HS-5 (cell line): ENCODE data around the gene KCNJ3.
"Not testable (repeated sequence)": the region's sequence is repeated elsewhere in the genome, so short reads cannot be mapped to it uniquely, and the experiment has no call there.

Source experiments
- DNase-seq: peaks from one replicate; pipeline ENCODE4 v3.0.0-alpha.2; 2012; ENCODE audit warnings: low read depth

The KCNJ3 gene

GRCh38 chr2:154846842-154847241, 148.3 kb downstream of the KCNJ3 start:
- no peak for DNase-seq

DNA sequence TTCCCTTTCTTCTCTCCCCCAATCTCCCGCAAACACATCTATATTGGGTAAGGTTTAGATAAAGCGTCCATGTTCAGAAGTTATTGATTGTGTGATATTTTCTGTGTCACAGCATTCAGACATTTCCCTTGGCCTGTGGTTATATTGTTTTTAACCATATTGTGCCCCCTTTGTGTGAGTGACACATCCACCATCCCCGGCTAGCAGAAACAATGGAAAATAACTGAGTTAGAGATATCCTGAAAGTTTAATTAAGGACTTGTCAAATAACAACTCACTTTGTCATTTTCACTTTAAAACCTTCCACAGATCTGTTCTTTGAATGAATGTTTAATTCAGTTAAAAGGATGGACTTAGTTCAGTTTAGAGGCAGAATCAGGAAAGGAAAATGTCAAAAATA, 151.0 kb downstream of the KCNJ3 start:
- DNase-seq, result no peak

DNA sequence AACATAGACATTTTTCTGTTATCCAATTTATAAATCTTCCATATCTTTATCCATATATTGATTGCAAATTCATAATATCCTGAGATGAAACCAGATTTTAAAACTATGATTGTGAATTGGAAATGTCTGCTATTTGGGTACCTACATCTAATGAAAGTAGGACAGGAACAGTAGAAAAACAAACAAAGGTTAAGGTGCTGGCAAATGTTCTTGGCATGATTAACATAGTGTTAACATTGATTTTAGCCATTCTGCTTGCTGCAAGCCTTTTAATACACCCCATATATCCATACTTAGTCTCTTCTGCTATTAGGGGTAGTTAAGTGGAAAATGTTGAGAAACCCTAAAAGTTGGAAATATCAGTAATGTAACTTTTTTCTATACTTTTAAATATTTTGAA, 152.0 kb downstream of the KCNJ3 start:
- DNase-seq, result no peak

GRCh38 chr2:154855138-154855537, 156.6 kb downstream of the KCNJ3 start:
- no peak for DNase-seq

DNA sequence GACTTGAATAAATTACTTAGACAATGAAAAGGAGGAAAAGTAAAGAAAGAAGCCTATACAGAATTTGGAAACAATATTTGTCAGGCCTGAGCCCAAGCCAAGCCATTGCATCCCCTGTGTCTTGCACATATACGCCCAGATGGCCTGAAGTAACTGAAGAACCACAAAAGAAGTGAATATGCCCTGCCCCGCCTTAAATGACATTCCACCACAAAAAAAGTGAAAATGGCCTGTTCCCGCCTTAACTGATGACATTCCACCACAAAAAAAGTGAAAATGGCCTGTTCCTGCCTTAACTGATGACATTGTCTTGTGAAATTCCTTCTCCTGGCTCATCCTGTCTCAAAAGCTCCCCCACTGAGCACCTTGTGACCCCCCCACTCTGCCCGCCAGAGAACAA, 168.7 kb downstream of the KCNJ3 start:
- not testable (repeated sequence) for DNase-seq

- DNase-seq, result no peak
These were observed 177.5 kb downstream of the KCNJ3 start for GRCh38 chr2:154875999-154876398.

DNA sequence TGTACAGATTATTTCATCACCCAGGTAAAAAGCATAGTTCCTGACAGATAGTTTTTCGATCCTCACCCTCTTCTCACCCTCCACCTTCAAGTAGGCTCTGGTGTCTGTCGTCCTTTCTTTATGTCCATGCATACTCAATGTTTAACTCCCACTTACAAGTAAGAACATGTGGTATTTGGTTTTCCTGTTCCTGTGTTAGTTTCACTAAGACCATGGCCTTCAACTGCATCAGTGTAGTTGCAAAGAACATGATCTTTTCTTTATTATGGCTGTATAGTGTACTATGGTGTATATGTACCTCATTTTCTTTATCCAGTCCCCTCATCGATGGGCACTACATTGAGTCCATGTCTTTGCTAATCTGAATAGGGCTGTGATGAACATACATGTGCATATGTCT, 184.2 kb downstream of the KCNJ3 start:
- no peak for DNase-seq

- DNase-seq, result no peak
These were observed 187.8 kb downstream of the KCNJ3 start for GRCh38 chr2:154886316-154886715.

DNA sequence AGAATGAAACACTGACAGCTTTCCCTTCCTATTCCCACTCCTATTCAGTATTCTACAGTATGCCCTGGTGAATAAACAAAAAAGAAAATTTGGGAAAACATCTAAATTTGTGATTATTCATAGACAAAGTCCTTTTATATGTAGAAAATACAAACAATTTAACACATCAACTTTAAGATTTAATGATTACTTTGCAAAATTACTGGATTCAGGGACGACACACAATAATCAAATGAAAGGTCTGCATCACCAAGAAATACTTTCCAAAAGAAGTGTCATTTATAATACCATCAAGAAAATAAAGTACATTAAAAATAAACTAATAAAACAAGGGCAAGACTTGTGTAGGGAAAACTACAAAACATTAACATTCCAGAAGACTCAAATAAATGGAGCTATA, 199.8 kb downstream of the KCNJ3 start:
- DNase-seq, result no peak

GRCh38 chr2:154901063-154901462, 202.6 kb downstream of the KCNJ3 start:
- DNase-seq, result no peak
